Measurements from ENCODE around the gene THAP2.

- no peak for TF ChIP-seq CTCF (IDR thresholded peaks at IDR 0.05)
- no peak for TF ChIP-seq POLR2AphosphoS5 (IDR thresholded peaks at IDR 0.05; ENCODE audit: low read depth, low read length)
- no peak for TF ChIP-seq REST (IDR thresholded peaks at IDR 0.05; ENCODE audit: insufficient read depth in 1 of 2, low read depth in 2 of 2, low read length in 1 of 2)
- no peak for TF ChIP-seq TCF7L2 (IDR thresholded peaks at IDR 0.05; ENCODE audit: low read depth, low read length)
Observed at GRCh38 chr12:71661977-71662530, 2.0 kb upstream of the THAP2 start.
